ENCODE data around the gene TRAF7.

Gene TRAF7

DNA sequence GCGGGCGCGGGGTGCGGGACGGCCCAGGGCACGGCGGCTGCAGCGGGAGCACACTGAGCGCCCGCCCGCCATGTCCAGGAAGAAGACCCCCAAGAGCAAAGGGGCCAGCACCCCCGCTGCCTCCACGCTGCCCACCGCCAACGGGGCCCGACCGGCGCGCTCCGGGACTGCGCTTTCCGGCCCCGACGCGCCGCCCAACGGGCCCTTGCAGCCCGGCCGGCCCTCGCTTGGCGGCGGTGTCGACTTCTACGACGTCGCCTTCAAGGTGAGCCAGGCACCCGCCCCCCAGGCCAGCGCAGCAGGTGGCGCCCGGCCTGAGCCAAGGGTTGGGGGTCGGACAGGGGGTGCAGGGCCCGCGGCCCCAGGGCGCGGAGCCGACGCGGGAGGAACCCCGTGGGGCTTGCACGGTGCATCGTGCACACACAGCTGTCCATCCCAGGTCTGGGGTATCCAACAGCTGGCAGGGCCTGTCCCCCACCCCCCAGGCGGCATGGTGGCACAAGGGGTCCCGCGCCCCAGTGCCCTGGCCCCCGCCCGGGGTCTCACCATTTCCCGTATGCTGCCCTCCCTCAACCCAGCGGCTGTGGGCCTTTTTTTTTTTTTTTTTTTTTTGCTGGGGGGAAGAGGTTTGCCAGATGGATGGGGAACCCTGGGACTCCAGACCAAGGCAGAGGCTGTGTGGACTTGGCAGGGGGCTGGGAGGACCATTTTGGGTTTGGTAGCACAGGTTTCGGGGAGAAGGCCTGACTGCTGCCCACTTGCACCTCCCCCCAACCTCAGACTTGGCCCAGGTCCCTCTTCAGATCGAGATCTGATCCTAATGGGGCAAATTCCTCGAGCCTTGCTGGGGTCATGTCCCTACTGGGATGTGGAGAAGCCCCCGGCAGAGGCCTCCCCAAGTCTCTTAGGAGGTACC, 6.6 kb upstream of the TRAF7 start:
- no peak for DNase-seq

DNA sequence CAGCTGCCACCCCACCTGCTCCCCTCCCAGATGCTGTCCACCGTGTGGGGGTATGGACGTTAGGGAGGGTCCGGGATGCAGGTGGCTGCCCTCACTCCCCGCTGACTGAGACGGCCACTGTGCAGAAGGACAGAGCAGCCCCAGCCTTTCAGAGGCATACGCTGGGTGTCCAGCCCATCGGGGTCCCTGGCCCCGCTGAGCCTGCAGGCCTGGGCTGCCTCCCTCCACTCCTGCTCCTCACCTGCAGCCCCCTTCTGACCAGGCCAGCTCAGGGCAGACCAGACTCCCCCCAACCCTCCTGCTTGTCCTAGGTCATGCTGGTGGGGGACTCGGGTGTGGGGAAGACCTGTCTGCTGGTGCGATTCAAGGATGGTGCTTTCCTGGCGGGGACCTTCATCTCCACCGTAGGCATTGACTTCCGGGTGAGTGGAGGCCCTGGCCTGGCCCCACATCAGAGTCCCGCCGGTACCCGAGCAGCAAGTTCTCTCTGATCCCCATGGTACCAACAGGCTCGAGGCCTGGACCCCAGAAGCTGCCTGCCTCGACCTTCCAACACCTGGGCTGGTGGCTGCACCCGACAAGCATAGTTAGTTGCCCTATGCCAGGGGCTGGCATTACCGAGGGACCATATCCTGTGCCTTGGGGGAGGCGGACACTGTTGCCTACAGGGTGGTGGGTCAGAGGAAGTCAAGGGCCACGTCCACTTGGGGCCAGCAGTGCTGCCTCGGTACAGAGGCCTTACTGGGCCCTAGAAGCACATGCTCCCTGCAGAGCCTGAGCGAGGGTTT, 5.8 kb upstream of the TRAF7 start:
- DNase-seq = no peak

DNA sequence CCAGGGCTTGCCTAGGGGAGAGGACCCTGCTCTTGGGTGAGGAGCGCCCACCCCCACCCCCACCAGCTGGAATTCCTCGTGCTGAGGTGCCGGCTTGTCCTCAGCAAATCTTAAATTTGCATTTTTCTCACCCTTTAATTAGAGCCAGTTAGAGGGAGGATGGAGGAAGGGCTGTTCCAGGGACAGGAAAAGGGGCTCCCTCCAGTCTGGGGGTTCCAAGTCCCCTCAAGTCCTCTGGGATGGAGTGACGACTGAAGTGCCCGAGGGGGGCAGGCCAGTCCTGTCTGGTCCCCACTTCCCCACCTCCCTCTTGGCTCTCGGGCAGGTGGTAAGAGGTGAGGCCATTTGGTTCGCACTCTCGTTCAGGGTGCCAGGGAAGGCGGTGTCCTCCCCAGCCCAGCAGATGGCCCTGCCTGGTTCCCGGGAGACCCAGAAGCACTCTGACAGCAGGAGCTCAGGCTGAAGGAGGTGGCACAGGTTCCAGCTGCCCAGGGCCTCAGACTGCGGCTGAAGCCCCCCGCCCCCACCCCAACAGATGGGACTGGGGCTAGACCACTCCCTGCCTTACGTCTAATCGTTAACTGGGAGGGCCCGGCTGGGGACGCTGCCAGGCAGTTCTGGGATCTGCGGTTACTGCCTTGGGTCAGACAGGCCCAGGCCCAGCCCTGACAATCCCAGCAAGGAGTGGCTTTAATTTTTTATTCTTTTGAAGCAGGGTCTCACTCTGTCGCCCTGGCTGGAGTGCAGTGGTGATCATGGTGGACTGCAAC, 5.0 kb upstream of the TRAF7 start:
- DNase-seq = no peak

DNA sequence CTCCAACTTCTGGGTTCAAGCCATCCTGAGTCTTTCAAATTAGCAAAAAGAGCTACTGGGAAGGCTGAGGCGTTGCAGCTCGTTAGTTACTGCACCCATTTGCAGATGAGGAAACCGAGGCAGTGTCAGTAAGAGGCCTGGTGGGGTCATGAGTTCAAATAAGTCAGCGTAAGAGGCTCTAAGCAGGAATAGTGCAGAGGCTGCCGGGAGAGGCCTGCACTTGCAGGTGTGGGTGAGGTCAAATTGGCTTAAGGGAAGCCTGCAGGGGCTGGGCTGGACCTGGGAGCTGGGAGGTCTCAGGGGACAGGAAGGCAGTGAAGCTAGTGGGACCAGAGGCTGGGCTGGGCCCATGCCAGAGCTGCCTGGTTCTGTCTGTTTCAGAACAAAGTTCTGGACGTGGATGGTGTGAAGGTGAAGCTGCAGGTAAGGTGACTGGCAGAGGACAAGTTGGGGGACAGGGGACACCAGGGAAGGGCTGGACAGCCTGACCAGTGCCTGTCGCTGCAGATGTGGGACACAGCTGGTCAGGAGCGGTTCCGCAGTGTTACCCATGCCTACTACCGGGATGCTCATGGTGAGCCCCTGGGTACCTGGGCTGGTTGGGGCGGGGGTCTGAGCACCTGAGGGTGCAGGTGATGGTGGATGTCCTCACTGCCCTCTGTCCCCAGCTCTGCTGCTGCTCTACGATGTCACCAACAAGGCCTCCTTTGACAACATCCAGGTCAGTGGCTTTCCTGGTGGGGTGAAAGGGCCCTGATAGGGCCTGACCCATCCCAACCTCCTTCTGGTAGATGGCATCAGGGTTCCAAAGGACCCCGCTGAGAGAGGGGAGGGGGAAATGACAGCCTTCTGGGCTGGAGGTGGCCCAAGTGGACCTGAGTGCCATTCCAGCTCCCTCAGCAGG, 4.1 kb upstream of the TRAF7 start:
- DNase-seq = no peak

DNA sequence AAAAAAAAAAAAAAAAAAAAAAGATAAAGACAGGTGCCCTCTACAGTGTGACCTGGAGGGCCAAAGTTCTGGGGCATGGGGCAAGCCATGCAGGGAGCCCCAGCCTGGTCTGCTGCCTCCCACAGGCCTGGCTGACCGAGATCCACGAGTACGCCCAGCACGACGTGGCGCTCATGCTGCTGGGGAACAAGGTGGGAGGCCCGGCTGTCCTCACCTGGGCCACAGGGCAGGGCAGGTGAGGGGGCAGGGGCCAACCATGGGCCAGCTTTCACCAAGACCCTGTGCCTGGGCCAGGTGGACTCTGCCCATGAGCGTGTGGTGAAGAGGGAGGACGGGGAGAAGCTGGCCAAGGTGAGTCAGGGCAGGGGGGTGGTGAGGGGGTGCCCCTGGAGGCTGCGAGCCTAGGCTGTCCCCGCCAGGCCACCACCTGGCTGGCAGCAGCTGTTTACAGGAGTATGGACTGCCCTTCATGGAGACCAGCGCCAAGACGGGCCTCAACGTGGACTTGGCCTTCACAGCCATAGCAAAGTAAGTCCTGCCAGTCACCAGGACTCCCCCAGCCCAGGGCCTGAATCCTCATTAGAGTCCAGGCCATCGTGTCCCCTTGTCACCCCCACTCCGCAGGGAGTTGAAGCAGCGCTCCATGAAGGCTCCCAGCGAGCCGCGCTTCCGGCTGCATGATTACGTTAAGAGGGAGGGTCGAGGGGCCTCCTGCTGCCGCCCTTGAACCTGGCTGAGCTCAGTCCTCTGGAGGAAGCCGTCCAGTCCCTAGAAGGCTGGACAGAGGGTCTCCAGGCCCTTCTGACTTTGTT, 2.7 kb upstream of the TRAF7 start:
- no peak for DNase-seq

DNA sequence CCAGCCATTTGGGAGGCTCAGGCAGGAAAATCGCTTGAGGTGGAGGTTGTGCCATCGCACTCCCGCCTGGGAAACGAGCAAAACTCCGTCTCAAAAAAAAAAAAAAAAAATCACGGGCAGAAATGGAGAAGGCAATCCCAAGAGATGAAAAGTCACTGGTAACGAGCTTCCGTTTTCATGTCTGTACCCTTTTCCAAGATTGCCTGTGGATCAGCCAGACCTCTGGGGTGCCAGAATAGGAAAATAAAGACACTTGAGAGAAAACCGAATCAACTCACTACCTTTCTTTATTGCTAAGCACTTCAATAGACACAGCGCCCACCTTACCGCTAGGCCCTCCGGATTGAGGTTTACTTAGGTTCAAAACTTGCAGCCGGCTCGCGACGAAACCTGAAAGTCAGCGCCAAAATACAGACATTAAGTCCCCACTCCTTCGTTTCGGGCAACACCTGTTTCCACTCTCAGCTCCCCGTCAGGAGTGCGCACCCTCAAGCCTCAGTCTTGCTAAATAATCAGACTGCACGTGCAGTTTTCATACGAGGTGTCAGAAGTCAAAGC, 970 bp upstream of the TRAF7 start:
- no peak for DNase-seq

DNA sequence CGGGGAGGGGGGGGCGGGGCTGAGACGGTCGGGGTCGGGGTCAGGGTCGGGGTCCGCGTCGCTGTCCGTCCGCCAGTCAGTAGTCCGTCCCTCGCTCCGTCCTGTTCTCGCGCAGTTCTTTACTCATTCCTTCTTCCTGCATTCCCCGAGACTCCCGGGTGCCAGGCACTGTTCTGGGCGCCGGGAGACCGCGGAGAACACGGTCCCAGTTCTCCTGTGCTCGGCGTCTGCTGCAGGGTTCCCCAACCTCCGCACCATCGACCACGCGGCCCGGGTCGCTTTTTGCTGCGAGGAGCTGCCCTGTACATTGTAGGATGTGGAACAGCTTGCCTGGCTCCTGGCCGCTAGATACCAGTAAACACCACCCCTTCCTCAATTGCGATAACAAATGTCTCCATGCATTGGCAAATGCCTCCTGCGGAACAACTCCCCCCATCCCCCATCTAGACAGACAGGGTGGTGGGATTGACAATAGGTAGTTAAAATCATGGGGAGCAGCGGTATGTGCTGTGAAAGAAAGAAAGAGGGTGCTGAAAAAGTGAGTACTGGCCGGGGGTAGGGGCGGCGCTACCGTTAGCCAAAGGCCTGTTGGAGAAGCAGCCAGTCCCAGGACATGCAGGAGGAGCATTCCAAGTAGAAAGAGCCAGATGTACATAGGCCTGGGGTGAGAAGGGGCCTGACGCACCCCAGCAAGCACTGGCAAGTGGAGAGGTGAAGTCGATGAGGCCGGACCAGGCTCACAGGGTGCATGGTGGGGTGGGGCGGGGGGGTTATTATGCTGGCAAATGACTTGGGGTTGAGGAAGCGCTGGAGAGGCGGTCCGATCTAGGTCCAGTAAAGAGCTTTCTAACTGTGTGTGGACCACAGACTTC, 631 bp downstream of the TRAF7 start:
- no peak for DNase-seq

DNA sequence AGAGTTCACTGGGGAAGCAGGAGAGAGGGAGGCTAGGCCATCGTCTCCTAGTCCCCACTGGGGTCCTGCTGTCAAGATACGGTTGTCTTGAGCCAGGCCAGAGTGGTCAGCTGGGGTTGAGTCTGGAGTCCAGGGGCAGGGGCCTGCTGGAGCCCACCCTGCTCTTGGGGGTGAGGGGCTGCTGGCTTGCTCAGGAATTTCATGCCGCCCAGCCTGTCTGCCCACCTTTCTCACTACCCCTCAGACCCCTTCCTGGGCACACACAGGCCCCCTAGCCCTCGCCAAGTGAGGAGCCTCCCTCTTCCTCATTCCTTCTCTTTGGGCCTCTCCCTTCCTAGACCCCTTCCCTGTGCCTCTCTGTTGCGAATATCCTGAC, 1.3 kb downstream of the TRAF7 start:
- no peak for DNase-seq

DNA sequence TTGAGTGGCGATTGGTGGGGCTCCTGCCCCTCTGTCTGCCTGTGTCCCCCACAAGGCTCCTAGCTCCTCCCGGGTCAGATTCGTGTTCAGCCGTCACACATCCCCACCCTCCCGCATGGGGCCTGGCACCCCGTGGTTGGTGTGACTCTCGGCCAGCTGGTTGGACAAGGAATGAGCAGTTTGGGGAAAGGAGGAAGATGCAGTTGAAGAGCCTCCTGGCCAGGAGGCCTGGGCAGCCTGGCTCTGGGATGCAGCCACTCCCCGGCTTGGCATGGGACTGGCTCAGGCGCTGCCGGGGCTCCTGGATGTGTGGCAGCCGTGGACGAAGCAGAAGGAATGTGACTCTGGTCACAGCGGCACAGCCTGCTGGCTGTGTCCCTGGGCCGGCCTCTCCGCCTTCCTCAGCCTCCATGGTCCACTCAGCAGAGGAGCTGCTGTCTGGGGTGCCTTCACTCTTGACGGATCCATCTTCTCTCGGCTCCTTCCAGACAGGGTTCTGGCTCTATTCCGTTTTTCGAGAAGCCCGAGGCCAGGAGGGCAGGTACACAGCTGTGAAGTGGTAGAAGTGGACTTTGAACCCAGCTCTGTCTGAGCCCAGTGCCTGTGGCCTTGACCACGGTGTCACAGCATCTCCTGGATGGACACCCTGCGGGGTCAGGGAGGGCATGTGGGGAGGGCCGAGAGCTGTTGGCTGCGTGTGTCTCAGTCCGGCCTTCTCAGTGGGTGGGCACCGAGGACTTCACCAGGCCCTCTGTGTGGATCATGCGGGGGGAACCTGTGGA, 2.1 kb downstream of the TRAF7 start:
- DNase-seq = no peak

DNA sequence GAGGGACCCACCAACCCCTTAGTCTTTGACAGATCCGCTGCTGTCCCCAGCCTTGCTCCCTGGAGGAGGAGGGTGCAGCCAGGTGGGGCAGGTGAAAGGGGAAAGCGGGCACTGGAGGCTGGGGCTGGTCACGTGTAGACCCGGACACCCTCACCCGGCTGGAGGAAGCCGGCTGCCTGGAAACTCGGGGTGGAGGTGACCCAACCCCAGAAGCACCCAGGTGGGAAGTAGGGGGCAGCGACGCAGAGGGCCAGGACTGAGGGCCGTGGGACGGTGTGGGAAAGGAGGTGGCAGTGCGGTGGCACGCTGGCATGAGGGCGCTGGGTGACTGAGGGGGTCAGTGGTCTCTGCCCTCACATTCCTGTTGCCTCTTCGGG, 2.7 kb downstream of the TRAF7 start:
- DNase-seq = no peak

DNA sequence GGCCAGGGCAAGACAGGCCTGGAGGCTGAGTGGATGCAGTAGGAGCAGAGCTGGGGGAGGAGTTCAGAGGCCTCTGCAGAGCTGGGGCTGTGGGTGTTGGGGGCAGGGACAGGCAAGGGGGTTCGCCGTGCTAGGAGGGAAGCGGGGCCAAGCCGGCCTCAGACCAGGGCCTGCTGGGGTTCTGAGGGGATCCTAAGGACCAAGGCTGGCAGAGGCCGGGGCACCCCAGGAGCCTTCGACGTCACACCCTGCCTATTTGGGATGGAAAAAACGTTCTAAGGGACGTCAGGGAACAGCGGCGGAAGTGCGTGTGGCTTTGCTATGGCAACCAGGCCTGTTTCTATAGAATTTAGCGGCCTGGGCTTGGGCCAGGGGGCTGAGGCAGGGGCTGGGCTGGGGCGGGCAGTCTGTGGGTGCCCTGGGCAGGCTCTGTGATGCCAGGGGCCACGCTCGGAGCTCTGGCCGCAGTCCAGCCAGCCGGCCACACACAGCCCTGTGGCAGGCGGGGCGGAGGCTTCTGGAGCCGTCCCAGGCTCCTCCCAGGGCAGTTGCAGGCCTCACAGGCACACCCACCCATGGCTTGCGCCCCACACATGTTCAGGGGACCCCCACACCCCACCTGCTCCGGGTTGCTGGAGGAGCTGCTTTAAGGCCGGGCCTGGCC, 3.7 kb downstream of the TRAF7 start:
- DNase-seq = no peak

DNA sequence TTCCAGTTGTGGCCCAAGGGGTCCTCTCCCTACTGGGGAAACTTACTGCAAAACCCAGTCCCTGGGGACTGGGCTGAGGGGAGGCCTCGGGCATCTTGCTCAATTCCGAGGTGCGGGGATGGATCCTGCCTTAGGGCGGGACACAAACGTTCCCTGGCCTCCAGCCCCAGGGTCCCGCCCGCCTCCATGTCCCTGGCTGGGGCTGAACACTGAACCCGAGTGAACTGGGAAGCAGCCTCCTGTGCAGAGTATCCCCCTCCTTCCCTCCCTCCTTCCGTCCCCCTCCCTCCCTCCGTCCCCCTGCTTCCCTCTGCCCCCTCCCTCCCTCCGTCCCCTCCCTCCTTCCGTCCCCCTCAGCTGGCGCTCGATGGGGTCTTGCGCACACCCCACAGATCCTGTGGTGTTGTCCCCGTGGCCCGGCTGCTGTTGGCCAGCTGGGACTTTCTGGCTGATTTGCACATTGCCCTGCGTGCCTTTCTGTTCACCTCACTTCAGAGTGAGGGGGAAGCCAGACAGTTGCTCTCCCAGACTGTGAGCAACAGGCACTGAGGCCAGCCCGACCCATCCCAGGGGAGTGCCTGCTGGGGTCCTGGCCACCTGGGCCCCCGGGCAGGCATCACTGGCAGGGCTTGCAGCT, 5.5 kb downstream of the TRAF7 start:
- no peak for DNase-seq

DNA sequence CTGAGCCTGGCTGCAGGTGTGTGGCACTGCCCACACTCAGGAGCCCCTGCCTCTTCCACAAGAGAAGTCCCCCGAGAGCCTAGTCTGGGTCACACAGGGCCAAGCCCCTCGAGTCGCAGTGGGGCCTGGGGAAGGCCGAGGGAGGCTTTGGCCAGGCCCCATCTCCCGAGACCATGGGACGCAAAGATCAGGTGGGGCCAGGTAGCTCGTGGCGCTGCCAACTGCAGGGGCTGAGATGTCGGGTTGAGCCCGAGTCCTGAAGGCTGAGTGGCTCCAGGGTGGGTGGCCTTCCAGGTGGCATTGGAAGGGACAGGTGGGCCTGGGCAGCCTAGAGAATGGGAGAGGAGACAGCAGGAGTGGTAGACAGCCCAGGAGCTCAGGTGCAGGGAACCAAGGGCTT, 6.3 kb downstream of the TRAF7 start:
- no peak for DNase-seq

DNA sequence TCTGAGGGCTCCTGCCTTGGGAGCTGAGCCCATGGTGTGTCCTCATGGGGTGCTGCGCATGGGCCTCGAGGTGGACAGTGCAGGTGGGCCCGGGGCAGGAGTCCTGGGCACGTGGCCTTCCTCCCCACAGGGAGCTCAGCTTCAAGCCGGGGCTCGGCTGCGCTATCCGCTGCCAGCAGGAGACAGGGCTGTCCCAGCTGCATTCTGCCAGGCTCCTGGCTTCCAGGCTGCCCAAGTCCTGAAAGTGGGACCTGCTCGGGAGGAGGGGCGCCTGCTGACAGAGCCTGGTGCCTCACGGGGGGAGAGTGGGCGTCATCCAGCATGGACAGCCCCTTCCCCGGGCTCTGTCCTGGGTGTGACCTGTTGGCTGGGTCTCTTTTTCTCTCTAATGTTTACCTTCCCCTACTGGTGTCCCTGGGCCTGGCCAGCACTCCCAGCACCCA, 7.1 kb downstream of the TRAF7 start:
- no peak for DNase-seq

DNA sequence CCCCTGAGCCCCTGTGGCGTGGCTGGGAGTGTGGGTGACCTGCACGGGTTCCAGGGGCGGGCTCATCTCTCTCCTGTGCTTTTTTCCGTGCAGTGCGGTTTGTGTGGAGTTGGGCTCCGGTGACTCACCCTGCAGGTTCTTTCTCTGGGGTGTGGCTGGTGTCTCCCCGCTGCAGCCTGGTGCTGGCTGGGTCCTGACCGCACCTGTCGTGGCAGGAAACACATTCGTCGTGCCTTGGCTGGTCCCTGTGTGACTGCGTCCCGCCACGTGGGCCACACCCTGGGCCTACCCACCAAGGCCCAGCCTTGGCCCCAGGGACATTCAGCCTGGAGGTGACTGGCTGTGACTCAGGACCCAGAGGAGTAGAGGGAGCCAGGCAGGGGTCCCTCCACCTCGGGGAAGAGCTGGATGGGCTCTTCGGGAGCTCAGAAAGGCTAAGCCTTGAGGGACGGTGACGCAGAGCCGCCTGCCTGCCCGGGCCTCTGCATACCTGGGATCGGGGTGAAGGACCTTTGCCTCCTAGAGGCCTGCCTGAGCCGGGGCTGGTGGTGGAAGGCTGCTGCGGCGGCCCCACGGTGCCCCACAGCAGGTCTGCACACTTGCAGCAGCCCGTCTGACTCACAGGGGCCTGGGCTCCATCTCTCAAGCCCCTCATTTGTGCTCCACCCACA, 7.8 kb downstream of the TRAF7 start:
- peak; percentile 50 for DNase-seq

DNA sequence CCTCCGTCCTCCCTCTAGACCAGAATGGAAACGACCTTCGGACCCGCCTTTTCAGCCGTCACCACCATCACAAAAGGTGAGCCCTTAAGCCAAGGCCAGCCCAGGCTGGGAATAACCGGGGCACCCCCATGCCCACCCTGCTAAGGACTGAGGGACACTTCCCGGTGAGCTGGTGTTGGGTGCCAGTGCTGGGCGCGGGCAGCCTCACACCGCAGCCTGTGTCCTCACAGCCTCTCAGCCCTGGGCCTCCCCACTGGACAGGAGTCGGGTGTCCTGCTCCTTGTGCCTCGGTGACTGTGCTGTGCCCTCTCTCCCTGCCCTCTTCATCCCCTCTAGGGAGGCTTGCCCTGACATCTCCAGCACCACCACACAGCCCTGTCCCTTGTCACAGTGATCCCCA, 10.3 kb downstream of the TRAF7 start:
- no peak for DNase-seq

DNA sequence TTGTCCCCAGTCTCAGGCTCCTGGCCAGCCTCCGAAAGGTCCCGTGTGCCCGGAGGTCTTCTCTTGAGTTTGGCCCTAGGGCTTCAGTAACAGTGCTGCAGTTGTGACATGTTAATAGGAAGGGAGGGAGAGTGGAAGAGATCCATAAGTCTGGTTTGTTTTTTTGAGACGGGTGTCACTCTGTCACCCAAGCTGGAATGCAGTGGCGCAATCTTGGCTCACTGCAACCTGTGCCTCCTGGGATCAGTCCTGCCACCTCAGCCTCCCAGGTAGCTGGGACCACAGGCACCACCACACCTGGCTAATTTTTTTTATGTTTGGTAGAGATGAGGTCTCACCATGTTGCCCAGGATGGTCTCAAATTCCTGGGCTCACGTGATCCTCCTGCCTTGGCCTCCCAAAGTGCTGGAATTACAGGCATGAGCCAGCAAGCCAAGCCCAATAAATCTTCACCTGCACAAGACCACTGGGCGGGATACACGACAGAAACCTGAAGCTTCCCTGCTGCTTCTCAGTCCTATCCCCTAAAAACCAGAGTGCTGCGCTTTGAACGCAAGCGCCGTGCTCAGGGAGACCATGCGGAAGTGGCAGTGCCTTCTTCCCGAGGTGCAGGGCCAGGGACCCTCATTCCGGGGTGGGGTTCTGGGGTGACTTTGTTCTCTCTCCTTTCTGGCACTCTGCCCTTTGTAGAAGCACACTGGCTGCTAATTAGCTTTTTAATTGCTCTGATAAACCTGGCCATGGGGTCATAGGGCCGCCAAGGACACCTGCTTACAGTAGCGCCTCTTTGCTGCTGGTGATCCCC, 10.9 kb downstream of the TRAF7 start:
- no peak for DNase-seq
